Hepatic stellate cell (primary cell): Measurements from ENCODE around the gene RLF.
"Not testable (repeated sequence)": the region's sequence is repeated elsewhere in the genome, so short reads cannot be mapped to it uniquely, and the experiment has no call there.

ENCODE experiments used
- DNase-seq: peaks from one replicate; pipeline ENCODE4 v3.0.0; 2011; ENCODE audit warnings: low spot score

Gene RLF

GRCh38 chr1:40174788-40175187, 13.6 kb downstream of the RLF start:
- DNase-seq, result no peak

- DNase-seq, result not testable (repeated sequence)
Measured at GRCh38 chr1:40176989-40177388, 15.8 kb downstream of the RLF start.

- DNase-seq, result no peak
Measured at GRCh38 chr1:40178200-40178599, 17.0 kb downstream of the RLF start.

GRCh38 chr1:40179496-40180089, 18.4 kb downstream of the RLF start:
- no peak for DNase-seq

- no peak for DNase-seq
Measured at GRCh38 chr1:40183055-40183710, 22.0 kb downstream of the RLF start.

GRCh38 chr1:40184193-40184592, 23.0 kb downstream of the RLF start:
- DNase-seq, result no peak

GRCh38 chr1:40185951-40186864, 25.0 kb downstream of the RLF start:
- DNase-seq, result no peak

- no peak for DNase-seq
Measured at GRCh38 chr1:40187399-40187798, 26.2 kb downstream of the RLF start.

- not testable (repeated sequence) for DNase-seq
Measured at GRCh38 chr1:40194639-40195038, 33.5 kb downstream of the RLF start.

GRCh38 chr1:40197656-40198055, 36.5 kb downstream of the RLF start:
- no peak for DNase-seq

- no peak for DNase-seq
Measured at GRCh38 chr1:40199126-40199525, 37.9 kb downstream of the RLF start.

GRCh38 chr1:40204856-40205255, 43.7 kb downstream of the RLF start:
- DNase-seq, result no peak

GRCh38 chr1:40210511-40211204, 49.5 kb downstream of the RLF start:
- no peak for DNase-seq

- DNase-seq, result no peak
Measured at GRCh38 chr1:40218333-40218732, 57.1 kb downstream of the RLF start.

GRCh38 chr1:40221471-40221905, 60.3 kb downstream of the RLF start:
- not testable (repeated sequence) for DNase-seq

- no peak for DNase-seq
Measured at GRCh38 chr1:40221977-40222772, 61.0 kb downstream of the RLF start.

- DNase-seq, result no peak
Measured at GRCh38 chr1:40224040-40224439, 62.9 kb downstream of the RLF start.

- no peak for DNase-seq
Measured at GRCh38 chr1:40226192-40226591, 65.0 kb downstream of the RLF start.

GRCh38 chr1:40232444-40232843, 71.3 kb downstream of the RLF start:
- no peak for DNase-seq

- no peak for DNase-seq
Measured at GRCh38 chr1:40239626-40240025, 78.4 kb downstream of the RLF start.

- DNase-seq, result no peak
Measured at GRCh38 chr1:40240390-40240789, 79.2 kb downstream of the RLF start.

GRCh38 chr1:40241362-40241761, 80.2 kb downstream of the RLF start:
- no peak for DNase-seq
